ENCODE results near the gene DOCK4.

- TF ChIP-seq, protein P1, sequence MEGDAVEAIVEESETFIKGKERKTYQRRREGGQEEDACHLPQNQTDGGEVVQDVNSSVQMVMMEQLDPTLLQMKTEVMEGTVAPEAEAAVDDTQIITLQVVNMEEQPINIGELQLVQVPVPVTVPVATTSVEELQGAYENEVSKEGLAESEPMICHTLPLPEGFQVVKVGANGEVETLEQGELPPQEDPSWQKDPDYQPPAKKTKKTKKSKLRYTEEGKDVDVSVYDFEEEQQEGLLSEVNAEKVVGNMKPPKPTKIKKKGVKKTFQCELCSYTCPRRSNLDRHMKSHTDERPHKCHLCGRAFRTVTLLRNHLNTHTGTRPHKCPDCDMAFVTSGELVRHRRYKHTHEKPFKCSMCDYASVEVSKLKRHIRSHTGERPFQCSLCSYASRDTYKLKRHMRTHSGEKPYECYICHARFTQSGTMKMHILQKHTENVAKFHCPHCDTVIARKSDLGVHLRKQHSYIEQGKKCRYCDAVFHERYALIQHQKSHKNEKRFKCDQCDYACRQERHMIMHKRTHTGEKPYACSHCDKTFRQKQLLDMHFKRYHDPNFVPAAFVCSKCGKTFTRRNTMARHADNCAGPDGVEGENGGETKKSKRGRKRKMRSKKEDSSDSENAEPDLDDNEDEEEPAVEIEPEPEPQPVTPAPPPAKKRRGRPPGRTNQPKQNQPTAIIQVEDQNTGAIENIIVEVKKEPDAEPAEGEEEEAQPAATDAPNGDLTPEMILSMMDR (IDR thresholded peaks at IDR 0.05) = no peak
- TF ChIP-seq POLR2A (IDR thresholded peaks at IDR 0.05) (no peak), POLR2AphosphoS5 (IDR thresholded peaks at IDR 0.05) (no peak)
Observed at GRCh38 chr7:111845853-111846252, 360.3 kb downstream of the DOCK4 start.
